ENCODE results near the gene OR11H6.
"Not testable (repeated sequence)": the region's sequence is repeated elsewhere in the genome, so short reads cannot be mapped to it uniquely, and the experiment has no call there.

Gene OR11H6

GRCh38 chr14:20223410-20223809 is at the start of gene OR11H6:
OR11H6 (plus strand) TSS chr14:20223710; CDS start chr14:20223710, 0 bp downstream.
- DNase-seq (ENCODE audit: low read depth in 1 of 2, low spot score in 1 of 2) = no peak

GRCh38 chr14:20174205-20174604 is 49.3 kb upstream of the OR11H6 start:
- not testable (repeated sequence) for DNase-seq (ENCODE audit: low read depth in 1 of 2, low spot score in 1 of 2)

- no peak for DNase-seq (ENCODE audit: low read depth in 1 of 2, low spot score in 1 of 2)
Measured at GRCh38 chr14:20176330-20176729, 47.2 kb upstream of the OR11H6 start.

GRCh38 chr14:20177433-20177974 is 46.0 kb upstream of the OR11H6 start:
- no peak for DNase-seq (ENCODE audit: low read depth in 1 of 2, low spot score in 1 of 2)

- no peak for DNase-seq (ENCODE audit: low read depth in 1 of 2, low spot score in 1 of 2)
Measured at GRCh38 chr14:20179218-20179617, 44.3 kb upstream of the OR11H6 start.

GRCh38 chr14:20179880-20180279 is 43.6 kb upstream of the OR11H6 start:
- no peak for DNase-seq (ENCODE audit: low read depth in 1 of 2, low spot score in 1 of 2)

GRCh38 chr14:20180486-20180885 is 43.0 kb upstream of the OR11H6 start:
- no peak for DNase-seq (ENCODE audit: low read depth in 1 of 2, low spot score in 1 of 2)

- no peak for DNase-seq (ENCODE audit: low read depth in 1 of 2, low spot score in 1 of 2)
Measured at GRCh38 chr14:20184181-20184580, 39.3 kb upstream of the OR11H6 start.

- DNase-seq (ENCODE audit: low read depth in 1 of 2, low spot score in 1 of 2) = no peak
Measured at GRCh38 chr14:20190596-20190995, 32.9 kb upstream of the OR11H6 start, which contains the start of gene OR11G2. OR11G2 (plus strand) TSS chr14:20190896; CDS start chr14:20197438, 6,542 bp downstream.

- DNase-seq (ENCODE audit: low read depth in 1 of 2, low spot score in 1 of 2) = no peak
Measured at GRCh38 chr14:20191396-20191795, 32.1 kb upstream of the OR11H6 start.

- no peak for DNase-seq (ENCODE audit: low read depth in 1 of 2, low spot score in 1 of 2)
Measured at GRCh38 chr14:20194101-20194500, 29.4 kb upstream of the OR11H6 start.

- DNase-seq (ENCODE audit: low read depth in 1 of 2, low spot score in 1 of 2) = not testable (repeated sequence)
Measured at GRCh38 chr14:20195170-20195569, 28.3 kb upstream of the OR11H6 start.

- DNase-seq (ENCODE audit: low read depth in 1 of 2, low spot score in 1 of 2) = no peak
Measured at GRCh38 chr14:20195911-20196310, 27.6 kb upstream of the OR11H6 start.

- no peak for DNase-seq (ENCODE audit: low read depth in 1 of 2, low spot score in 1 of 2)
Measured at GRCh38 chr14:20197459-20197858, 26.1 kb upstream of the OR11H6 start.

- no peak for DNase-seq (ENCODE audit: low read depth in 1 of 2, low spot score in 1 of 2)
Measured at GRCh38 chr14:20198991-20199390, 24.5 kb upstream of the OR11H6 start.

GRCh38 chr14:20204721-20205120 is 18.8 kb upstream of the OR11H6 start:
- DNase-seq (ENCODE audit: low read depth in 1 of 2, low spot score in 1 of 2) = no peak

- no peak for DNase-seq (ENCODE audit: low read depth in 1 of 2, low spot score in 1 of 2)
Measured at GRCh38 chr14:20209595-20209994, 13.9 kb upstream of the OR11H6 start.

GRCh38 chr14:20212406-20212805 is 11.1 kb upstream of the OR11H6 start:
- not testable (repeated sequence) for DNase-seq (ENCODE audit: low read depth in 1 of 2, low spot score in 1 of 2)

GRCh38 chr14:20215196-20215595 is 8.3 kb upstream of the OR11H6 start:
- DNase-seq (ENCODE audit: low read depth in 1 of 2, low spot score in 1 of 2) = no peak

- no peak for DNase-seq (ENCODE audit: low read depth in 1 of 2, low spot score in 1 of 2)
Measured at GRCh38 chr14:20219033-20219432, 4.5 kb upstream of the OR11H6 start.

GRCh38 chr14:20228681-20229080 is 5.2 kb downstream of the OR11H6 start, which contains the start of gene OR11H7:
OR11H7 (plus strand) TSS chr14:20228981.
- DNase-seq (ENCODE audit: low read depth in 1 of 2, low spot score in 1 of 2) = no peak

GRCh38 chr14:20235415-20235814 is 11.9 kb downstream of the OR11H6 start:
- DNase-seq (ENCODE audit: low read depth in 1 of 2, low spot score in 1 of 2) = not testable (repeated sequence)

GRCh38 chr14:20247646-20248246 is 24.2 kb downstream of the OR11H6 start:
- DNase-seq (ENCODE audit: low read depth in 1 of 2, low spot score in 1 of 2) = no peak

Data from activated CD4-positive, alpha-beta T cell treated with anti-CD3 and anti-CD28 coated beads, Interleukin-2, amount 50 U/mL, for 24 hours (primary cell).